MM.1S (cell line): ENCODE data around the gene CDC34.

Experiments
- CTCF ChIP-seq: fragments of 300-600 bp; sonication (generic); IDR thresholded peaks from 2 replicates; pipeline ENCODE4 v1.5.1; 2016; ENCODE audit warnings: antibody characterized with exemption, low read length, mixed read lengths
- EZH2phosphoT487 ChIP-seq: fragments of 300-600 bp; sonication (generic); IDR thresholded peaks from 2 replicates; pipeline ENCODE4 v1.6.1; 2018; ENCODE audit warnings: antibody characterized with exemption, low read length

- no peak for TF ChIP-seq CTCF
- TF ChIP-seq EZH2phosphoT487, result no peak
These were observed 35.4 kb upstream of the CDC34 start, which contains the start of gene MADCAM1 for GRCh38 chr19:496112-496665.
